GM12873 (cell line): Measurements from ENCODE around the gene TCEA2.

Experiments
- CTCF ChIP-seq: IDR thresholded peaks from 2 replicates; pipeline ENCODE4 v1.5.1; 2012; ENCODE audit warnings: low read depth, mild to moderate bottlenecking, moderate library complexity, low read length, control low read depth; ENCODE audit not compliant: insufficient read depth; ENCODE audit errors: missing control alignments

TCEA2 gene

GRCh38 chr20:64037498-64038213 is 25.3 kb upstream of the TCEA2 start:
- no peak for TF ChIP-seq CTCF

- no peak for TF ChIP-seq CTCF
Observed at GRCh38 chr20:64038224-64038564, 24.8 kb upstream of the TCEA2 start.

- TF ChIP-seq CTCF = peak; percentile 74
Observed at GRCh38 chr20:64038565-64039292, 24.3 kb upstream of the TCEA2 start.

- TF ChIP-seq CTCF = no peak
Observed at GRCh38 chr20:64039293-64040160, 23.5 kb upstream of the TCEA2 start.

- TF ChIP-seq CTCF = no peak
Observed at GRCh38 chr20:64040231-64041039, 22.6 kb upstream of the TCEA2 start.

GRCh38 chr20:64041040-64041780 is 21.8 kb upstream of the TCEA2 start:
- no peak for TF ChIP-seq CTCF
